ENCODE measurements around the gene COL23A1.
"Not testable (repeated sequence)": the region's sequence is repeated elsewhere in the genome, so short reads cannot be mapped to it uniquely, and the experiment has no call there.

COL23A1 gene

GRCh38 chr5:178274781-178275537, 315.2 kb downstream of the COL23A1 start:
- no peak for DNase-seq

- no peak for DNase-seq
Measured at GRCh38 chr5:178273665-178274541, 316.3 kb downstream of the COL23A1 start.

- DNase-seq, result no peak
Measured at GRCh38 chr5:178273041-178273440, 317.2 kb downstream of the COL23A1 start.

- DNase-seq, result no peak
Measured at GRCh38 chr5:178272591-178272990, 317.6 kb downstream of the COL23A1 start.

GRCh38 chr5:178271726-178272479, 318.3 kb downstream of the COL23A1 start:
- DNase-seq, result no peak

- no peak for DNase-seq
Measured at GRCh38 chr5:178271231-178271630, 319.0 kb downstream of the COL23A1 start.

GRCh38 chr5:178269499-178269898, 320.7 kb downstream of the COL23A1 start:
- DNase-seq, result no peak

- DNase-seq, result no peak
Measured at GRCh38 chr5:178267876-178268275, 322.3 kb downstream of the COL23A1 start.

GRCh38 chr5:178267245-178267644, 322.9 kb downstream of the COL23A1 start:
- DNase-seq, result no peak

GRCh38 chr5:178266581-178266980, 323.6 kb downstream of the COL23A1 start:
- no peak for DNase-seq

GRCh38 chr5:178265746-178266145, 324.4 kb downstream of the COL23A1 start:
- DNase-seq, result no peak

- no peak for DNase-seq
Measured at GRCh38 chr5:178264044-178264443, 326.1 kb downstream of the COL23A1 start.

GRCh38 chr5:178261666-178262600, 328.3 kb downstream of the COL23A1 start:
- no peak for DNase-seq

- no peak for DNase-seq
Measured at GRCh38 chr5:178259623-178260536, 330.3 kb downstream of the COL23A1 start.

GRCh38 chr5:178257650-178258049, 332.5 kb downstream of the COL23A1 start:
- DNase-seq, result no peak

GRCh38 chr5:178256746-178257145, 333.4 kb downstream of the COL23A1 start:
- no peak for DNase-seq

- DNase-seq, result not testable (repeated sequence)
Measured at GRCh38 chr5:178253632-178254031, 336.6 kb downstream of the COL23A1 start.

GRCh38 chr5:178252258-178252657, 337.9 kb downstream of the COL23A1 start:
- no peak for DNase-seq

GRCh38 chr5:178250263-178250662, 339.9 kb downstream of the COL23A1 start:
- DNase-seq, result no peak

GRCh38 chr5:178249191-178249989, 340.8 kb downstream of the COL23A1 start:
- no peak for DNase-seq

All from NCI-H2107 (cell line).